Activated CD4-positive, alpha-beta memory T cell treated with anti-CD3 and anti-CD28 coated beads for 36 hours (primary cell): Measurements from ENCODE around the gene RIMS3. TPM values are rescaled to one million over a fixed set of nuclear protein-coding genes. Genes with fewer than 3 reads are reported as not detected.

Experiments
- CTCF ChIA-PET: fragments of 350-600 bp; sonication (Branson Sonifier 250); formaldehyde crosslinking; loops from one replicate; lab custom pipeline; 2021; ENCODE audit warnings: antibody characterized with exemption, inconsistent platforms; lab: Charles Lee
- POLR2A ChIA-PET: fragments of 350-600 bp; sonication (Branson Sonifier 250); formaldehyde crosslinking; loops from one replicate; lab custom pipeline; 2021; ENCODE audit warnings: antibody characterized with exemption; lab: Charles Lee
- DNase-seq: peaks from one replicate; pipeline ENCODE4 v3.0.0-alpha.2; 2020
- H3K27ac Mint-ChIP-seq: one replicate; pipeline ENCODE4 v1.8.0; 2021; ENCODE audit warnings: mixed read lengths
- H3K27me3 Mint-ChIP-seq: one replicate; pipeline ENCODE4 v1.8.0; 2021; ENCODE audit warnings: mixed read lengths
- H3K36me3 Mint-ChIP-seq: one replicate; pipeline ENCODE4 v1.8.0; 2021; ENCODE audit warnings: mixed read lengths
- H3K4me1 Mint-ChIP-seq: one replicate; pipeline ENCODE4 v1.8.0; 2021; ENCODE audit warnings: low read depth, mixed read lengths
- H3K4me3 Mint-ChIP-seq: one replicate; pipeline ENCODE4 v1.8.0; 2021; ENCODE audit warnings: mild to moderate bottlenecking, mixed read lengths
- H3K9me3 Mint-ChIP-seq: one replicate; pipeline ENCODE4 v1.8.0; 2021; ENCODE audit warnings: mixed read lengths
- intact Hi-C: fragments of 100-400 bp; cut with micrococcal nuclease; formaldehyde crosslinking; loops from one replicate; pipeline ENCODE4 v1.15.1; 2023
- total RNA-seq, 2 experiments: library from RNA; stranded (reverse); gene quantifications; one replicate each; pipeline ENCODE4 v1.2.3, GENCODE V29; 2021

Gene RIMS3
- total RNA-seq, 2 experiments from 2014 or later: 3.7 to 4.0 TPM

GRCh38 chr1:40664791-40665190 is 691 bp downstream of the RIMS3 start:
- POLR2A ChIA-PET: no interaction called here
- H3K4me1 Mint-ChIP-seq: peaks cover 16% of the 10 kb centered on the region
- H3K9me3 Mint-ChIP-seq: no peaks in the 10 kb centered on the region
- H3K36me3 Mint-ChIP-seq: no peaks in the 10 kb centered on the region
- H3K4me3 Mint-ChIP-seq: peak overlapping the region; percentile 69
- no peak overlapping the region for H3K27ac Mint-ChIP-seq
- intact Hi-C loops: loop anchor here (5.0 kb wide), 2 partner anchors 188 to 522 kb away; no protein-coding TSS in a partner anchor
- no peak for DNase-seq
- CTCF ChIA-PET: interaction anchor here (0.6 to 1.2 kb wide), 3 partner anchors 37 to 107 kb away, joined by 3 to 5 read pairs (median 4); no protein-coding TSS in a partner anchor
- no peaks in the 10 kb centered on the region for H3K27me3 Mint-ChIP-seq

- Mint-ChIP-seq H3K4me3 (no peak overlapping the region), H3K27ac (no peak overlapping the region), H3K36me3 (no peaks in the 10 kb centered on the region), H3K27me3 (no peaks in the 10 kb centered on the region), H3K9me3 (no peaks in the 10 kb centered on the region), H3K4me1 (peaks cover 16% of the 10 kb centered on the region)
- CTCF ChIA-PET: interaction anchor here (0.6 to 0.9 kb wide), 2 partner anchors 37 to 39 kb away, joined by 3 to 5 read pairs; no protein-coding TSS in a partner anchor
- POLR2A ChIA-PET: interaction anchor here (1.4 kb wide), 1 partner anchor 27 kb away, joined by 3 read pairs; the partner anchor contains the start of gene NFYC
- intact Hi-C loops: no loop called here
- DNase-seq: no peak
Measured at GRCh38 chr1:40664167-40664537, 1.3 kb downstream of the RIMS3 start.

- DNase-seq: no peak
- H3K27me3 Mint-ChIP-seq: no peaks in the 10 kb centered on the region
- H3K4me3 Mint-ChIP-seq: no peak overlapping the region
- no peak overlapping the region for H3K27ac Mint-ChIP-seq
- ChIA-PET CTCF (interaction anchor here (1.2 to 1.5 kb wide), 2 partner anchors 27 to 38 kb away, joined by 3 to 5 read pairs; no protein-coding TSS in a partner anchor), POLR2A (interaction anchor here (0.9 to 1.4 kb wide), 2 partner anchors 28 to 66 kb away, joined by 3 read pairs; partner anchors contain the start of gene NFYC)
- intact Hi-C loops: no loop called here
- no peaks in the 10 kb centered on the region for H3K9me3 Mint-ChIP-seq
- H3K4me1 Mint-ChIP-seq: peaks cover 16% of the 10 kb centered on the region
- no peaks in the 10 kb centered on the region for H3K36me3 Mint-ChIP-seq
Measured at GRCh38 chr1:40663324-40664166, 1.9 kb downstream of the RIMS3 start.

GRCh38 chr1:40662864-40663263 is 2.6 kb downstream of the RIMS3 start:
- POLR2A ChIA-PET: interaction anchor here (0.9 to 1.4 kb wide), 2 partner anchors 28 to 66 kb away, joined by 3 read pairs; partner anchors contain the start of gene NFYC
- CTCF ChIA-PET: interaction anchor here (1.2 to 1.5 kb wide), 2 partner anchors 28 to 38 kb away, joined by 3 to 5 read pairs; no protein-coding TSS in a partner anchor
- H3K4me3 Mint-ChIP-seq: no peak overlapping the region
- H3K4me1 Mint-ChIP-seq: peaks cover 16% of the 10 kb centered on the region
- DNase-seq: peak; percentile 64
- H3K27ac Mint-ChIP-seq: no peak overlapping the region
- intact Hi-C loops: no loop called here
- H3K27me3 Mint-ChIP-seq: no peaks in the 10 kb centered on the region
- H3K36me3 Mint-ChIP-seq: no peaks in the 10 kb centered on the region
- no peaks in the 10 kb centered on the region for H3K9me3 Mint-ChIP-seq

GRCh38 chr1:40662151-40662550 is 3.3 kb downstream of the RIMS3 start:
- Mint-ChIP-seq H3K4me1 (peaks cover 16% of the 10 kb centered on the region), H3K36me3 (no peaks in the 10 kb centered on the region), H3K4me3 (no peak overlapping the region), H3K9me3 (no peaks in the 10 kb centered on the region), H3K27ac (no peak overlapping the region), H3K27me3 (no peaks in the 10 kb centered on the region)
- intact Hi-C loops: no loop called here
- ChIA-PET CTCF (interaction anchor here (1.2 kb wide), 1 partner anchor 37 kb away, joined by 3 read pairs; no protein-coding TSS in a partner anchor), POLR2A (no interaction called here)
- no peak for DNase-seq

- CTCF ChIA-PET: no interaction called here
Measured at GRCh38 chr1:40661678-40662077, 3.8 kb downstream of the RIMS3 start.

GRCh38 chr1:40659649-40659947 is 5.9 kb downstream of the RIMS3 start:
- DNase-seq: no peak
- Mint-ChIP-seq H3K36me3 (no peaks in the 10 kb centered on the region), H3K4me3 (no peak overlapping the region), H3K27ac (no peak overlapping the region), H3K4me1 (peaks cover 9% of the 10 kb centered on the region), H3K27me3 (peaks cover under 1% of the 10 kb centered on the region), H3K9me3 (no peaks in the 10 kb centered on the region)
- CTCF ChIA-PET: interaction anchor here (1.7 to 4.1 kb wide), 2 partner anchors 10 to 293 kb away, joined by 3 to 11 read pairs; no protein-coding TSS in a partner anchor
- POLR2A ChIA-PET: no interaction called here
- intact Hi-C loops: no loop called here

More at GRCh38 chr1:40661678-40662077, 3.8 kb downstream of the RIMS3 start:
- DNase-seq: no peak
- no peak overlapping the region for H3K27ac Mint-ChIP-seq
- no peak overlapping the region for H3K4me3 Mint-ChIP-seq
- H3K4me1 Mint-ChIP-seq: peaks cover 16% of the 10 kb centered on the region
- POLR2A ChIA-PET: no interaction called here
- H3K9me3 Mint-ChIP-seq: no peaks in the 10 kb centered on the region
- intact Hi-C loops: no loop called here
- H3K36me3 Mint-ChIP-seq: no peaks in the 10 kb centered on the region
- H3K27me3 Mint-ChIP-seq: no peaks in the 10 kb centered on the region

- intact Hi-C loops: no loop called here
Measured at GRCh38 chr1:40658751-40659648, 6.5 kb downstream of the RIMS3 start.

GRCh38 chr1:40657046-40657445 is 8.4 kb downstream of the RIMS3 start:
- ChIA-PET CTCF (interaction anchor here (4.1 kb wide), 1 partner anchor 12 kb away, joined by 11 read pairs; no protein-coding TSS in a partner anchor), POLR2A (no interaction called here)
- Mint-ChIP-seq H3K4me1 (no peaks in the 10 kb centered on the region), H3K9me3 (no peaks in the 10 kb centered on the region), H3K4me3 (no peak overlapping the region), H3K27ac (no peak overlapping the region), H3K36me3 (no peaks in the 10 kb centered on the region), H3K27me3 (peaks cover 2% of the 10 kb centered on the region)
- intact Hi-C loops: no loop called here
- DNase-seq: no peak

More at GRCh38 chr1:40658751-40659648, 6.5 kb downstream of the RIMS3 start:
- no peak for DNase-seq
- CTCF ChIA-PET: interaction anchor here (4.1 kb wide), 1 partner anchor 10 kb away, joined by 11 read pairs; no protein-coding TSS in a partner anchor
- H3K4me1 Mint-ChIP-seq: peaks cover 9% of the 10 kb centered on the region
- POLR2A ChIA-PET: no interaction called here
- no peaks in the 10 kb centered on the region for H3K36me3 Mint-ChIP-seq
- peaks cover 2% of the 10 kb centered on the region for H3K27me3 Mint-ChIP-seq
- H3K4me3 Mint-ChIP-seq: no peak overlapping the region
- H3K9me3 Mint-ChIP-seq: no peaks in the 10 kb centered on the region
- no peak overlapping the region for H3K27ac Mint-ChIP-seq

- POLR2A ChIA-PET: no interaction called here
- CTCF ChIA-PET: no interaction called here
- Mint-ChIP-seq H3K27me3 (peaks cover 2% of the 10 kb centered on the region), H3K9me3 (no peaks in the 10 kb centered on the region), H3K4me3 (no peak overlapping the region), H3K4me1 (no peaks in the 10 kb centered on the region), H3K27ac (no peak overlapping the region), H3K36me3 (no peaks in the 10 kb centered on the region)
- no peak for DNase-seq
- intact Hi-C loops: no loop called here
Measured at GRCh38 chr1:40653851-40654537, 11.5 kb downstream of the RIMS3 start.

GRCh38 chr1:40652979-40653378 is 12.5 kb downstream of the RIMS3 start:
- Mint-ChIP-seq H3K36me3 (no peaks in the 10 kb centered on the region), H3K27me3 (peaks cover 2% of the 10 kb centered on the region), H3K9me3 (no peaks in the 10 kb centered on the region), H3K4me3 (no peak overlapping the region), H3K4me1 (no peaks in the 10 kb centered on the region), H3K27ac (no peak overlapping the region)
- ChIA-PET CTCF (no interaction called here), POLR2A (no interaction called here)
- no peak for DNase-seq
- intact Hi-C loops: no loop called here
